ENCODE measurements around the gene TMPRSS9.
A peak's percentile ranks its signal among the peaks of the same experiment; 100 is the strongest.

The TMPRSS9 gene

DNA sequence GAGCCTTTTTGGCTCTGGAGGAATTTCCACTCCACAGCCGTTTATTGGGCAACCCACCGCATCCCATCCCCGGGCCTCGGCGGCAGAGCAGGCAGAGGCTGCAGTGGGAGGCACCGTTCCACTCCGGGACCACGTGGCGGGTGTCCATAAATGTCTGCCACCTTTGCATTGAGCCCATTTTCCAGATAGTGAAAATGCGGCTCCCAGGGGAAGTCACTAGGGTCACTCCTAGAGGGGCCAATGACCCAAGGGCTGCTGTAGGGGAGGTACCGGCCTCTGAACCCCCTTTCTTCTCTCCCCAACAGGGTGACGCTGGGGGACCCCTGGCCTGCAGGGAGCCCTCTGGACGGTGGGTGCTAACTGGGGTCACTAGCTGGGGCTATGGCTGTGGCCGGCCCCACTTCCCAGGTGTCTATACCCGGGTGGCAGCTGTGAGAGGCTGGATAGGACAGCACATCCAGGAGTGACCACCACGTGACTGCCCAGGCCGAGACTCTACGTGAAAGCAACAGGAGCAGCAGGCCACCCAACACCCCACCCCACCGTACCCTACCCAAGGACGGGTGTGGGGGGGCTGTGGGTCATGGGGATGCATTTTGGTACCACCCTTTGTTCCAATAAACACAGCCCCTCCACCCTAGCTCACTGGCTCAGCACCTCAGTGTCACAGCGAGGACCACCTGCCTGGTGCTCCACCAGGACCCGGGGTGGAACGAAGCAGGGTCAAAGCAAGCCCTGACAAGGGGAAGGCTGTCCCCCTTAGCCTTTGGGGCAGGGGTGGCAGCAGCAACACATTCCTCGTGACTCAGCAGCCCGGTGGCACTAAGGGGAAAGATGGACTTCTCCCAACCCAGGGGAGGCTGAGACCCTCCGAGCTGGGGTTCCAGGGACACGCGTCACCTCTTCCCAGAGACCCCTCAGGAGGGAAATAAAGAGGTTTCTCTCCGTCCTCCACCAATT, 65.8 kb downstream of the TMPRSS9 start:
- DNase-seq (ENCODE audit: low read depth): no peak
- peak overlapping the region; percentile 90 for H3K4me3 ChIP-seq (ENCODE audit: low read length)
- TF ChIP-seq, protein P1, sequence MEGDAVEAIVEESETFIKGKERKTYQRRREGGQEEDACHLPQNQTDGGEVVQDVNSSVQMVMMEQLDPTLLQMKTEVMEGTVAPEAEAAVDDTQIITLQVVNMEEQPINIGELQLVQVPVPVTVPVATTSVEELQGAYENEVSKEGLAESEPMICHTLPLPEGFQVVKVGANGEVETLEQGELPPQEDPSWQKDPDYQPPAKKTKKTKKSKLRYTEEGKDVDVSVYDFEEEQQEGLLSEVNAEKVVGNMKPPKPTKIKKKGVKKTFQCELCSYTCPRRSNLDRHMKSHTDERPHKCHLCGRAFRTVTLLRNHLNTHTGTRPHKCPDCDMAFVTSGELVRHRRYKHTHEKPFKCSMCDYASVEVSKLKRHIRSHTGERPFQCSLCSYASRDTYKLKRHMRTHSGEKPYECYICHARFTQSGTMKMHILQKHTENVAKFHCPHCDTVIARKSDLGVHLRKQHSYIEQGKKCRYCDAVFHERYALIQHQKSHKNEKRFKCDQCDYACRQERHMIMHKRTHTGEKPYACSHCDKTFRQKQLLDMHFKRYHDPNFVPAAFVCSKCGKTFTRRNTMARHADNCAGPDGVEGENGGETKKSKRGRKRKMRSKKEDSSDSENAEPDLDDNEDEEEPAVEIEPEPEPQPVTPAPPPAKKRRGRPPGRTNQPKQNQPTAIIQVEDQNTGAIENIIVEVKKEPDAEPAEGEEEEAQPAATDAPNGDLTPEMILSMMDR (conservative IDR thresholded peaks at IDR 0.05; ENCODE audit: low read length): no peak

DNA sequence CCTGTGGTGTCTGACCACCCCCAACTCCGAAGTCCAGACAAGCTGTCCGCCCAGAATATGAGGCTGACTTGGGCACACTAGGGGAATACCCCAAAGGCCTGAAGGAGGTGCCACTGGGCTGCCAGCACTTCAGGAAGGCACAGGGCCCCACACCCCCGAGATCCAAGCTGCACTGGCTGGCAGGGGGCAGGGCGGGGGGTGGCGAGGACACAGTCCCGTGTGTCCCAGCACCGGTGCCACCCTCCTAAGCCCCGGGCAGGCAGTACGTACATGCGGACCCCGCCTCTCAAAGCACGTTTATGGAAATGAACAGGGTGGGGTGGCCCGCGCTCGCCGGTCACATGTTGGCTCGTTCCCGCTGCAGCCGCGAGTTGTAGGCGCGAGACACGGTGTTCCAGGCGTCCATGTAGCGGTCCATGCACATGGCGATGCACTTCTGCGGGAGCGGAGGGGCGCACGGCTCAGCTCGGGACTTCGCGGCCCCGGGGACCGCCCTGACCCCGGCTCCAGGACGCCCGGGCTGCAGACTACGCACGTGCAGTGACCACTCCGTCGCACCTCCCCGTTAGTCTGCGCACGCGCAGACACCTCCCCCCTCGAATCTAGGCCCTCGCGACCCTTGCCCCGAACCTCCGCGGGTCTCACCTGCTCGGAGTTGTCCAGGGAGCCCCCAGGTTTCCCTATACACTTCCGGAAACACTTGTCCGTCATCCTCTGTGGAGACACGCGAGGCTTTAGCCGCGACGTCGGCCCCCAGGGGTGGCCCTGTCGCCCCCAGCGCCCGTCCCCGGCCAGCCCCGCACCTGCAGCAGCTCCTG, 66.8 kb downstream of the TMPRSS9 start:
- TF ChIP-seq, protein P1 (conservative IDR thresholded peaks at IDR 0.05; ENCODE audit: low read length): no peak
- peak; percentile 7 for DNase-seq (ENCODE audit: low read depth)
- H3K4me3 ChIP-seq (ENCODE audit: low read length): peak overlapping the region; percentile 90

DNA sequence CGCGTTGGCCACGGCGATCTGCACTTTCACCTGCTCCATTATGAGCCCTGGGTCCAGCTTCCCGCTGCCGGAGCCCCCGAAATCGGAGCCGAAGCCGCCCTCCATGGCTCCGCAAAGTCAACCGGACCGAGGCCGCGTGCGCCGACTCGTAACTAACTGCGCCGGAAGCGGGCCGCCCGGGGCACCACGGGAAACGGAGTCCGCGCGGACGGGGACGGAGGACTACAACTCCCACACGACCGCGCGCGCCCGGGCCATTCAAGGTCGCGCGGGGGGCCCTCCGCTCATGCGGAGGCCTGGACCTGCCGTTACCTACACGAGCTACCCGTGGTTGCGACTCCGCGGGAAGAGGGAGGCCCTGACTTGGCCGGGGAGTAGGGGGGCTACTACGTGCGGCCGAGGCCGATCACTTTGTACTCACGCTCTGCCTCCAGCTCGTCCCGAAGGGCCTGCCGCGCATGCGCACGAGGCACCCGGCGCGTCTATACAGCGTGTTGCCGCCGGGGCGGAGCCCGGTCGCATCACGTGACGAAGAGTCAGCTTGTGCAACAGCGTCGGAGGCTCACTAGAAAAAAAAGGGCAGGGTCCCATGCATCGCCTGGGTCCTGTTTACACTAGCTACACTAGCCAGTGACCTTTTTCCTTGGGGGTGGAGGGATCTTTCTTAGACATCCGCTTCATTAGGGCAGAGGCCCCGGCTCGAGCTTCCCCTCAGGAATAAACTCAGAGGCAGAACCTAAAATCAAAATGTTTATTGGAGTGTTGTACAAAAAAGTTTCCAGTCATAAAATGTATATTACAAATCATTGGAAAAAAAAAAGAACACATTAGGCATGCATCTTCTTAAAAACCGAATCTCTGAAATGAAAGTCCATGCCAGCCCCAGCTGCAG, 67.6 kb downstream of the TMPRSS9 start, which contains the start of gene TIMM13:
Gene TIMM13 (minus strand): TSS at position 158 of the 892 bp plus-strand sequence. CDS start 53 bp downstream, at position 105.
- DNase-seq (ENCODE audit: low read depth): peak; percentile 93
- H3K4me3 ChIP-seq (ENCODE audit: low read length): peak within 1 kb of the TSS; percentile 90
- TF ChIP-seq, protein P1 (conservative IDR thresholded peaks at IDR 0.05; ENCODE audit: low read length): no peak

DNA sequence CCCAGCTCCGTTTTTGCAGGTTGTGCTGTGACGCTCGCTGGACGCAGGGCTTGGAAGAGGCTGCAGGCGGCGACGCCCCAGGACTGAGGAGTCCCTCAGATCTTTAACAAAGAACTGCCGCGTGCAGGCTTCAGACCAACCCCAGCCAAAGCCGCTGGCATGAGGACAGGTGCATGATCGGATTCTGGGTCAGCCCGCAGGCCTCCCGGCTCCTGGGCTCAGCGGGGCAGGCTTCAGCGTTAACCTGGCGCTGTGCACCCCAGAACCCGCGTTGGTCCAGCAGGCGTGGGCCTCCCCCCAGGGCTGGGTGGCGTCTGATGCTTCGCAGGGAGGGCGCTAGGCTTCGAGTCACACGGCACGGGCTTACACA, 68.2 kb downstream of the TMPRSS9 start:
- DNase-seq (ENCODE audit: low read depth): peak; percentile 9
- TF ChIP-seq, protein P1 (conservative IDR thresholded peaks at IDR 0.05; ENCODE audit: low read length): no peak
- peak overlapping the region; percentile 90 for H3K4me3 ChIP-seq (ENCODE audit: low read length)

DNA sequence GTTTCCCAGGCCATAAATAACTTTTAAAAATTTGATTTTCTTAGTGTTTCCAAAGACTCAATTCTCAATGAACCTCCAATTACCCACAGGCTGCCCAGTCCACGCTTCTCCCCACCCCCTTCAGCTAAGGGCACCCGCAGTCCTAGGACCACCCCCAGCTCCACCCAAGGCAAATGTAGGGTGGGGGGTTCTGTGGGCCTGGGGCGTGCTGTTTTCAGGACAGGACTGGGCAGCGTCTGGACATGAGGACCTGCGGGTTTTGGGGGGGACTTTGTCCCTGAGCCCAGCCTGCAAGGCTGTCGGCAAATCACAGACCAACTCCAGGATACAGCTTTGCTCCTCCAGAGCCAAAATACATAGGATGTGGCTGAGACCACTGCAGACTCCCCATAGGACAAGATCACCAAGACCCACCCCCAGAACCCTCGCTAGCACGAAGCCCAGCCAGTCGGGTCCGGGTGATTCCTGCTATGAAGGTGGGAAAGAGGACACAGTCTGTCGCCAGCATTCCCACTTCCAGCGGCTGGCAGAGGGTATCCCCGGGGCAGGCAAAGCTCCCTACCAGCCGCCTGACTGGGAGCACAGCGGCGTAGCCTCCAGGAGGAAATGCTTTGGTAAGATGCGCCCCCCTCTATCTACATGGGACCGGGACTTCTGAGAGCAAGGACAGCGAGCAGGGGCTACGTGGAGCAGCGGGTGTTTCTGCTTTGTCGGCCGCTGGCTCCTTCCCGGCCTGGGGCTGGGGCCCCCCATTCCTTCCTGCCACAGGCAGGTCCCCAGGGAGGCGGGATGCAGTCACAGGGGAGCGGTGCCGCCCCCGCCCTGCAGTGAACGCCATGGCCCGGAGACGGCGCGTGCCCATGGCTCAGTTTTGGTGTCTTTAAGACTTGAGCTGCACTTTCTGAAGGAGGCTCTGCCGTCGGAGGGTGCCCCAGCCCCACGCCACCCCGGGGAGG, 69.0 kb downstream of the TMPRSS9 start:
- no peak overlapping the region for H3K4me3 ChIP-seq (ENCODE audit: low read length)
- no peak for DNase-seq (ENCODE audit: low read depth)
- TF ChIP-seq, protein P1 (conservative IDR thresholded peaks at IDR 0.05; ENCODE audit: low read length): no peak
